ENCODE results near the gene NCMAP. TPM values are rescaled to one million over a fixed set of nuclear protein-coding genes. Genes with fewer than 3 reads are reported as not detected.

Gene NCMAP
- total RNA-seq, 1 donor from 2014 or later, result not detected

DNA sequence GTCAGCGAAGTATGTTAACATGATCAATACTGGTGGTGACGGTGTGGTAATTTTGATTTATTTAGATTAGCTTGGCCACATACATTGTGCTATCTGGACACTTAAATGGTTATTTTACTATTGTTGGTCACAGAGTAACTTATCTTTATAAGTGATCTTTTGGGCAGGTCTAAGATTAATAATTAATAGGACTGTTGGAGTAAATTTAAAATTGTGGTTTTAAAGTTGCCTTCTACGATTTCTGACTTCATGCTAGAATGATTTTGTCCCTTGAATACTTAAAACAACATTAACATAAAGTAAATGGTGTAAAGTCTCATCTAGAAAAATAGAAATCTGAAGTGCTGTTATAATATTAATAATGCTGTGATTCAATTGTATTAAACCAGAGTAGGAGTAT, 101.9 kb downstream of the NCMAP start:
- Mint-ChIP-seq H3K4me1 (ENCODE audit: low read depth) (peaks cover 13% of the 10 kb centered on the region), H3K9me3 (ENCODE audit: low read depth) (no peaks in the 10 kb centered on the region), H3K27ac (ENCODE audit: unreplicated experiment) (no peak overlapping the region), H3K27me3 (ENCODE audit: low read depth) (no peaks in the 10 kb centered on the region), H3K36me3 (ENCODE audit: low read depth) (peaks cover 45% of the 10 kb centered on the region), H3K4me3 (ENCODE audit: unreplicated experiment) (no peak overlapping the region)
- no peak for DNase-seq (ENCODE audit: low spot score)
- TF ChIP-seq, protein P1, sequence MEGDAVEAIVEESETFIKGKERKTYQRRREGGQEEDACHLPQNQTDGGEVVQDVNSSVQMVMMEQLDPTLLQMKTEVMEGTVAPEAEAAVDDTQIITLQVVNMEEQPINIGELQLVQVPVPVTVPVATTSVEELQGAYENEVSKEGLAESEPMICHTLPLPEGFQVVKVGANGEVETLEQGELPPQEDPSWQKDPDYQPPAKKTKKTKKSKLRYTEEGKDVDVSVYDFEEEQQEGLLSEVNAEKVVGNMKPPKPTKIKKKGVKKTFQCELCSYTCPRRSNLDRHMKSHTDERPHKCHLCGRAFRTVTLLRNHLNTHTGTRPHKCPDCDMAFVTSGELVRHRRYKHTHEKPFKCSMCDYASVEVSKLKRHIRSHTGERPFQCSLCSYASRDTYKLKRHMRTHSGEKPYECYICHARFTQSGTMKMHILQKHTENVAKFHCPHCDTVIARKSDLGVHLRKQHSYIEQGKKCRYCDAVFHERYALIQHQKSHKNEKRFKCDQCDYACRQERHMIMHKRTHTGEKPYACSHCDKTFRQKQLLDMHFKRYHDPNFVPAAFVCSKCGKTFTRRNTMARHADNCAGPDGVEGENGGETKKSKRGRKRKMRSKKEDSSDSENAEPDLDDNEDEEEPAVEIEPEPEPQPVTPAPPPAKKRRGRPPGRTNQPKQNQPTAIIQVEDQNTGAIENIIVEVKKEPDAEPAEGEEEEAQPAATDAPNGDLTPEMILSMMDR (IDR thresholded peaks at IDR 0.05), result no peak

Other genes starting within 250 kb of the NCMAP start
- 0.07 TPM in 1 of 3 replicates, not detected in the others for gene GRHL3, start 236.7 kb upstream of the NCMAP start, total RNA-seq
- gene STPG1, start 142.3 kb upstream of the NCMAP start, total RNA-seq, result 5.0 to 6.8 TPM (median 5.8 TPM) in 3 replicates
- 27.1 to 35.3 TPM (median 29.3 TPM) in 3 replicates for gene NIPAL3, start 140.3 kb upstream of the NCMAP start, total RNA-seq
- 14.5 to 16.2 TPM (median 15.2 TPM) in 3 replicates for gene RCAN3, start 53.3 kb upstream of the NCMAP start, total RNA-seq
- 93.0 to 120 TPM (median 93.2 TPM) in 3 replicates for gene SRRM1, start 87.2 kb downstream of the NCMAP start, total RNA-seq
- 282 to 430 TPM (median 411 TPM) in 3 replicates for gene CLIC4, start 189.4 kb downstream of the NCMAP start, total RNA-seq